GM10847 (cell line): ENCODE measurements around the gene WNK2.

Source experiments
- POLR2A ChIP-seq: IDR thresholded peaks from 2 replicates; pipeline ENCODE4 v1.6.1; 2011; ENCODE audit not compliant: insufficient read length; ENCODE audit errors: extremely low read depth

WNK2 gene

DNA sequence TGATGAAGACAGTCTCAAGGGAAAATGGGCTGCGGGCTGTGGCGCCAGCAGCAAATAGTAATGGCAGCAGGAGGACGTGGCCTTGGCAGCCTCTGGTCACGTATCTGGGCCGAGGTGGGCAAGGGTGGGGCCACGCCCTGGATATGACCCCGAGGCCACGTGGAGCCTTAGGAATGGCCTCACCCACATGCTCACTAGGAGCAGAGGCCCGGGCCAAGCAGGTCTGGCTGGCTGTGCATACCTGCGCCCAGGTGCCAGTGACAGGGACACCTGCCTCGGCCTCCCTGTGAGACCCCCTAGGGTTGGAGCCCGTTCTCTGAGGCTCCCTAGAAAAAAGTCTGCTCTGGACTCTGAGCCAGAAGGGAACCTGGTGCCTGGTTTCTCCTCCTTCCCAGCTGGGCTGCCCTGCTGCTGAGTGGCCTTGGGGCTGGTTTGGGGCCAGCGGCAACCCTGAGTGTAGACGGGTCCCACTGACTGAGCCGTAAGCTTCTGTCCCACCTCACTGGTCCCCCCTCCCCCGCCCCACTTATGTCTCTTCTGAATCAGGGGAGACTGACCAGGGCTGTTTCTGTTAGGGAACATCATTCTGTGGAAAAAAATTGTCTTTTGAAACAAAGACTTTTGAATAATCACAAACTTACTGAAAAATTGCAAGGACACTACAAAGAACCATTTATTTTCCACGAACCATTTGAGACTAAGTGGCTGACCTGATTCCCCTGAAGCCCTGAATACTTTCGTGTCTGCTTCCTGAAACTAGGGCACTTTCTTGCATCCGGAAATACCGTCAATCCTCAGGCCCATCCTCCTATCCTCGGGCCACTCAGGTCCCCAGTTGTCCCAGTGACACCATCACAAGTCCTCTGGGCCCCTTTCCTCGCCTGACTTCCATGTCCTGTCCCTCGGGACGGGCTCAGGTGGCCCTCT is 60.8 kb downstream of the WNK2 start:
- no peak for TF ChIP-seq POLR2A

DNA sequence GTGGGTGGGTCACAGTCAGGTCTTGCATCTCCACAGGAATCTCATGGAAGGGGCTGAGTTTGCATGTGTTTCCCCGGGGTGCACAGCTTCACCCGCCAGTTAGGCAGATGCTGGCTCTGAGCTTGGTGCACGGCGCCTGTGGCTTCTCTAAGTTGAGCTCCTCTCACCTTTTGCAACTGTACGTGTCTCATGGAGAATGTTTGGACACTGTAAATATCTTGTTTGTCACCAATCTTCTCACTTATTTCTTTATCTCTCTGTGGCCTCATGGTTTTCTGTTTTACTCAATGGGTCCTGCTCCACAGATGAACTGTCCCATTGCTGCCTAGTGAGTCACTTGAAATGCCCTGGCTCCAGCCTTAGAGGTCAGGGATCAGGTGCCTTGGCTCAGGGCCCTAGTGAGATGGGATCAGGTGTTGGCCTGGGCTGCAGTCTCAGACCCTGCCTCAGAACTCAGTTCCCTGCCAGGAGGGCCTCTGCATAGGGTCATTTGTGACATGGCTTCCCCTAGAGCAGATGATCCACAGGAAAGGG is 61.6 kb downstream of the WNK2 start:
- TF ChIP-seq POLR2A, result no peak

DNA sequence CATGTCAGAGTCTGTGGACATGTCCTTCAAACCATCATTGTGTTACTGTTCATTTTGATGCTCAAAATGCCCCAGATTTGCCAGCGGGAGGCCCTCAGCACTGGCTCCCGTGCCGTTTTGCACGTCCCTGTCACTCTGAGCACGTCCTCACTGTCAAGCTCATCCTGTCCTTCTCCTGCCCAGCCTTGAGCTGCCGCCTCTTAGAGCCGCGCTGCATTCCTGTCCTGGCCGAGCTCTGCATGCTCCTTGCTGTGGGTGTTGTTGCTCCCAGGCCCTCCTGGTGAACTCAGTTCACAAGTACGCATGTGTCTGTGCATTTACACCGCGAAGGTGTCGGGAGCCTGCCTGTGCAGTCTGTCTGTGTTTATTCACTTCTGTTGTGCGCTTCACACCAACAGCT is 62.2 kb downstream of the WNK2 start:
- TF ChIP-seq POLR2A, result no peak

DNA sequence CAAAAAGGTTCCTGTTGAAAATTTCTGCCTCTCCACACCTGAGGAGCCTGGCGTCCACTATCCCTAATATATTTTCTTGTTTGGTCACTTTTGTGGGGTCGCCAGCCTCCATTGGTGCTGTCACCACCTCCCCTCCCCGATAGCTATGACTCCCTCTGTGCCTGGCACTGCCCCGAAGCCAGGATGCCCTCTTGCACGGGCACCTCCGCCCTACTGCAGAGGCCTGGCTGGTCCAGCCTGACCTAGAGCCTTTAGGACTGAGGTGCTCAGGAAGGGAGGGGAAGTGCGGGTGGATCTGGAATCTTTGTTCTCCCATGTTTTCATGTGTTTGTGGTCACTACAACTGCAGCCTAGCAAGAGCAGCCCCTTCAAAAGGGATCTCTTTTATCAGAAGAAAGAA is 62.6 kb downstream of the WNK2 start:
- no peak for TF ChIP-seq POLR2A

DNA sequence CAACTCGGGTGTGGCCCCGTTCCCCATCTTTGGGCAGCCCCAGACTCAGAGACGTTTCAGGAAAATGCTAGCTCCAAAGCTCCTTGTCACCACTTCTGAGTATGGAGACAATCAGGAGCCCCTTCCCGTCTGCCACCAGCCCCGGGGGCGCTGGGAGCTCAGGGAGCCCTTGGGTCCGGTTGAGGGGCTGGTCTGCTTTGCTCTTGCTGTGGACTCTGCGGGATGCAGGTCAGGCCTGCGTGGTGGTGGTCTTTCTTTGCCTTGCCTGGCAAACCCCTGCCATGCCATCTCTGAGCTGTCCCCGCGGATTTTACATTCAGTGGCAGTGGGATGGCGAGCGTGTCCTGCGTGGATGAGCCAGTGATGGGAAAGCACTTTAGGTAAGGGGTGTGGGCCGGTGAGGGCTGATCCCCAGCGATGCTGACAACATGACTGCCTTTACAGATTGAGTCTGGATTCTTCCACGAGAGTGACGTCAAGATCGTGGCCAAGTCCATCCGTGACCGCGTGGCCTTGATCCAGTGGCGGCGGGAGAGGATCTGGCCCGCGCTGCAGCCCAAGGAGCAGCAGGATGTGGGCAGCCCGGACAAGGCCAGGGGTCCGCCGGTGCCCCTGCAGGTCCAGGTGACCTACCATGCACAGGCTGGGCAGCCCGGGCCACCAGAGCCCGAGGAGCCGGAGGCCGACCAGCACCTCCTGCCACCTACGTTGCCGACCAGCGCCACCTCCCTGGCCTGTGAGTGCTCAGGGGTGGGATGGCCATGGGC is 63.3 kb downstream of the WNK2 start:
- TF ChIP-seq POLR2A, result no peak

DNA sequence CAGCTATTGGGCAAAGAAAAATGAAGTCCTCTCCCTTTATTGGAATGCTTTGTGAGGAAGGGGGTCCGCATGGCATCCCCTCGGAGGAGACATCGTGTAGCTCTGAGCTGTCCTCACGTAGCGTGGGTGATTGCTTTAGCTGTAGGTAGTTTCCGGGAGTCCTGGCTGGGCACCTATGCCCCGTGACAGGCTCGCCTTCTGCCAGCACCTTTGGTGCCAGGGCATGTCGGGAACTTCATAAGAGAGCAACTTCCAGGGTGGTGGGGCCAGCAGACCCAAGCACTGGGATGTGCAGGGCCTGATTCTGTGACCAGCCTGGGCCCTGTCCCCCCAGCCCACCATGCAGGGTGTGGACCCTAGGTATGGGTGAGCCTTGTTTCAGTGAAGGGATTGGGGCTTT is 64.0 kb downstream of the WNK2 start:
- no peak for TF ChIP-seq POLR2A

DNA sequence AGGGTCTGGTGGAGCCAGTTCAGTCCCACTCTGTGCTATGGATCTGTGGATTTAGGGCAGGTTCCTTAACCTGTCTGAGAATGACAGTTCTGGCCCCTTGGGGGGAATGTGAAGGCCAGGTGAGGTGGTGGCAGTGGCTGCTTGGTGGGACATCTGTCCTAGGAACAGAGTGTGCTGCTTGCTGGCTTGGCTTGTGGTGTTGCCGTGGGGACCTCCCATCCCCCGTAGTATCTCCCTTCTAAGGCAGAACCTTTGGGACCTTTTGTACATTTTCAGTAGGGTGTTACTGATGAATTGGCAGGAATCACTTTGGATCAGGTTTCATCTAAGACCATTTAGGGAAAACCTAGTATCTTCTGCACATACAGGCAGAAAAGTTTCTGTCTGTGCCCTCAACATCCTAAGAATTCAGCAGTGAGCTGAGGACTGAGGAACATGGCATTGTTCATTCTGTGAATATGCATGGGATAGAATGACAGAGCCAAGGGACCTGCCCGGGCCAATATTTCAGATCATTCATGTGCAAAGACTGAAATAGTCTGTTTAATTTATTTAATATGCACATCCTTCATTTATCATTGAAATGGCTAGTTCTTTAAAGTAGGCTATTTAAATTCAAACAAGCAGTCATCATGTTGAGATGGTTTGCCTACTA is 64.6 kb downstream of the WNK2 start:
- no peak for TF ChIP-seq POLR2A

DNA sequence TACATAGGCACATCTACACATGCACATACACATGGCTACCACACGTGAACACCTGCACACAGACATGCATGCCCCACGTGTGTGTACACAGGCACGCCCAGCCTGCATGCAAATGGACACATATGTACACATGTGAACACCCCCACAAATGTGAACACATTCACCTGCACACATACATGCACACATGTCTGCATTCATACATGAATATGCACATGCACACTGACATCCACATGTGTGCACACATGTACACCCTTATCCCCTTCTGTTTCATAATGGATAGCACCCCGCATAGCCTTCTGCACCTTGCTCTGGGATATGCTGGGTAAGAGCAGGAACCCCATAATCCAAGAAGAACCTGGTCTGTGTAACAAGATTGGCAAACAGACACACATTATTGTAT is 66.2 kb downstream of the WNK2 start:
- TF ChIP-seq POLR2A, result no peak

DNA sequence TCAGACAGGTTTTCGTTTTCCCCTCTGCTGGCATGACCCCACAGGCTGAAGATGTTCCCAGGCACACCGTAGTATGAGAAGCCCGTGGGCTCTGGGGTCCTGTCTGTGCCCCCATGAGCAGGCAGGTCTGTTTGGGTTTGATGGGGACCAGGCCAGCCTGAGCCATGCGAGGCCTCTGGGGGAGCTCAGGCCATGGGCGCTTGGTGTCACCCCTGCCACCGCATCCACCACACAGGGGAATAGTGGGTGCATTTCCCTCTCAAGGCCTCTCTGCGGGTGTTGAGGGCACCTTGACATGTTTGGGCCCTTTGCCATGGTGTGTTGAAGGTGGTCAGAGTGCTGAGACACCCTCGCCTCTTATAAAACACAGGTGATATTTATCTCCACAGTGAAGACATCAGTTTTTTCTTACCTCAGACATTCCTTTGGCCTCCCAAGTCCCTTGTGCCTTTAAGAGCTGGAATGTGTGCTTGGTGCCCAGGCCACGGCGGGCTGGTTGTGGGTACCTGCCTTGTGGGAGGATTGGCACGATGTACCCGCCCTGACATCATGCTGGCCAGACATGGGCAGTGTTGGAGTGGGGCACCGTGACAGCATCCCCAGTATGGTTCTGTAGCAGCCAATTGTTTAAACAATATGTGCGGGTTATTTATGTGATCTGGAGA is 68.3 kb downstream of the WNK2 start:
- no peak for TF ChIP-seq POLR2A

DNA sequence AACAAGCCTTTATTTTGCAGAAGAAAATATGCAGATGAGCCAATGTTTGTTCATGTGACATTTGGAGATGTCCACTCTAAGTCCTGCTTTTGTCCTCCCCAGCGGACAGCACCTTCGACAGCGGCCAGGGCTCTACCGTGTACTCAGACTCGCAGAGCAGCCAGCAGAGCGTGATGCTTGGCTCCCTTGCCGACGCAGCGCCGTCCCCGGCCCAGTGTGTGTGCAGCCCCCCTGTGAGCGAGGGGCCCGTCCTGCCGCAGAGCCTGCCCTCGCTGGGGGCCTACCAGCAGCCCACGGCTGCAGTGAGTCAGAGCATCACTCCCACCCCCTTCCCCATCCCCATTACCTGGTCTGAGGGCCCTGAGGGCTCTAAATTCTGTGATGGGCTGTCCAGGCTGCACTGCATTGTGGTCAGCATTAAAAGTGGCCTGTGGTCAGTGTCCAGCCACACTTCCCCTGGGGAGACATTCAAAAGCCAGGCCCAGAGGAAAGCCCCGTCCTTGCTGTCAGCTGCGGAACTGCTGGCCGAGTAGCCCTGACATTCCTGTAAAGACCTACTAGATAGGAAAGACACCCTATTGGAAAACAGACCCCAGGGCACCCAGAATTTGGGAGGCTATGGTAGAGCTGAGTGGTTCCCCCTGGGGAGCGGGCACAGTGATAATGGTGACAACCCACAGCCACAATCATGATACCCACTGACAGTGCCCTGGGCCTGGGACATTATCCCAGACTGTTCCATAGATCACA is 69.0 kb downstream of the WNK2 start:
- TF ChIP-seq POLR2A, result no peak

DNA sequence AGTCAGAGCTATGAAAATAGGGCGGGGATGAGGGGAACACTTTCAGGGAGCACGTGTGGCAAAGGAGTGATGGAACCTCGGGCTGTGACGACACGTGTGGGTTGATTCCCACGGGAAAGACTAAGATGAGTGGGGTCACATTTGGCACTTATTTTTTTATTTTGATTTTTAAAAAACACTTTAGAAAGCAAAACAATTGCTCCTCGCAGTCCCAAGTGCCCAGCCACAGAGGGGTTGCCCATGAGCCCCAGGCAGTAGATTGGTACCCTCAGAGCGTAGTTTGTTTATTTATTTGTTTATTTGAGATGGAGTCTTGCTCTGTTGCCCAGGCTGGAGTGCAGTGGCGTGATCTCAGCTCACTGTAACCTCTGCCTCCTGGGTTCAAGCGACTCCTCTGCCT is 69.7 kb downstream of the WNK2 start:
- TF ChIP-seq POLR2A, result no peak

DNA sequence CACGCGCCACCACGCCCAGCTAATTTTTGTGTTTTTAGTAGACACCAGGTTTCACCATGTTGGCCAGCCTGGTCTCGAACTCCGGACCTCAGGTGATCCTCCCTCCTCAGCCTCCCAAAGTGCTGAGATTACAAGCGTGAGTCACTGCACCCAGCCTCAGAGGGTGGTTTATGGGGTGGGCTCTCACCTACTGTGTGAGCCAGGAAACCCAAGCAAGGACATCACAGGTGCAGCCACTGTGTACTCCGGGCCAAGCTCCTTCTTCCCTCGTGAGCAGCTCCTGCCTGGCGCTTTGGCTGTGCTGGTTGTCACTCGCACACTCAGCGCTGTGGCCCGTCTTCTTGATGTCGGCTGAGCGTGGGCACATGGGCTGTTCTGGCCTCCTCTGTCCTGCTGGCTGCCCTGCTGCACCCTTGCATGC is 70.1 kb downstream of the WNK2 start:
- TF ChIP-seq POLR2A, result no peak

DNA sequence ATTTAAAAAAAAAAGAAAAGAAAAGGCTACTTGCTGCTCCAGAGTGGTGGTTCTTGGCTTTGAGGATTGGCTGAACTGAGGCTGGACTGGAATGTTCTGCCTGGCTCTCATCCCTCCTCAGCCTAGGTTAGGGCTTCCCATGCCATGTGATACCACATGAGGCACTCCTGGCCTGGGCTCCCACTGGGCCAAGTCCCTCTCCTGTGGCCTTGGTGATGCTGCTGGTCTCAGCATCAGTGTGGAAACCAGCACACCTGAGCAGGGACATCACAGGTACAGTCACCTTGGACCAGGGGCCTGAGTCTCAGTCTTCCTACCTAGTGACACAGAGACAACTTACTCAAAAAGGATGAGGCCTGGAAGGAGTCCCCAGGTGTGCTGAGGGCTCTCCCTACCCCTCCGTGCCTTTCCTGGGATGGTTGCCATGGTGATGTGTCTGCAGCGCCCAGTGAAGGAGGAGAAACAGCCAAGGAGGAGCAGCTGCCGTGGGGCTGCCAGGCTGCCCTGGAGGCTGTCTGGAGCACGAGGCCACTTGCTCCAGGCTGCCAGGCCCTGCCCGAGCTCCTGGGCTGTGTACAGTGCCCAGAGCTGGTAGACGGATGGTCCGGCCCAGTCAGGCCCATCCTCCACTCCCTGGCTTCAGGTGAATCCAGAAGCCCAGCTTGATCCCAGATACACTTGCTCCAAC is 71.0 kb downstream of the WNK2 start:
- no peak for TF ChIP-seq POLR2A

DNA sequence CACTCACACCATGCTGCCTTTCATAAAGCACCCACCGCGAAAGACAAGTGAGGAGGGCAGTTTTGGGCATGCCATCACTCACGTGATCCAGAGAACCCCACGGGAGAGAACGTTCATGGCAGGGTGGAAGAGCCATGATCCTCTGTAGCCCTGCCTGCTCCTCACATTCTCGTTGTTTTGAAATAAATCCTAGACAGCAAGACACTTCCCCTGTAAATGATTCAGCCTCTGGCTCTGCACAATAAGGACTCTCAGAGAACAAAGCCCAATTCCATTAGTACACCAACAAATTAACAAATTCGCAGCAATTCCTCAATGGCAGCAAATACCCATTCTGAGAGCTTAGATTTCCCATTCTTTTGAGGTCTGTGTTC is 71.5 kb downstream of the WNK2 start:
- TF ChIP-seq POLR2A, result no peak
